NT2/D1 (cell line): ENCODE measurements around the gene CCDC78.
A peak's percentile ranks its signal among the peaks of the same experiment; 100 is the strongest.

Source experiments
- DNase-seq: peaks from one replicate; pipeline ENCODE4 v3.0.0-alpha.2; 2011; ENCODE audit warnings: low read depth, low spot score
- H3K27me3 ChIP-seq: 2 replicates; pipeline ENCODE4 v1.6.0; 2011; ENCODE audit warnings: mild to moderate bottlenecking; ENCODE audit not compliant: insufficient read length, insufficient read depth
- H3K36me3 ChIP-seq: 2 replicates; pipeline ENCODE4 v1.6.1; 2011; ENCODE audit warnings: mild to moderate bottlenecking, low read length, mixed read lengths; ENCODE audit not compliant: insufficient read depth, insufficient read length
- H3K4me1 ChIP-seq: 2 replicates; pipeline ENCODE4 v1.5.1; 2011; ENCODE audit not compliant: insufficient read depth, insufficient read length
- H3K4me3 ChIP-seq: 2 replicates; pipeline ENCODE4 v1.5.1; 2011; ENCODE audit warnings: low read depth; ENCODE audit not compliant: insufficient read length
- H3K9ac ChIP-seq: 2 replicates; pipeline ENCODE4 v1.6.0; 2011; ENCODE audit warnings: low read depth; ENCODE audit not compliant: insufficient read length
- H3K9me3 ChIP-seq: 2 replicates; pipeline ENCODE4 v1.5.1; 2011; ENCODE audit warnings: mild to moderate bottlenecking, low read length; ENCODE audit not compliant: insufficient read depth
- SUZ12 ChIP-seq: IDR thresholded peaks from 2 replicates; pipeline ENCODE4 v1.6.1; 2011; ENCODE audit not compliant: insufficient read length, insufficient read depth; ENCODE audit errors: extremely low read depth
- YY1 ChIP-seq: IDR thresholded peaks from 2 replicates; pipeline ENCODE4 v1.6.1; 2011; ENCODE audit not compliant: insufficient read length, insufficient read depth
- ZNF274 ChIP-seq: IDR thresholded peaks from 2 replicates; pipeline ENCODE4 v1.6.1; 2011; ENCODE audit warnings: mild to moderate bottlenecking, low read depth, low read length

The CCDC78 gene

GRCh38 chr16:683396-684070 is 42.7 kb downstream of the CCDC78 start:
- peak overlapping the region; percentile 95 for H3K4me3 ChIP-seq
- H3K9ac ChIP-seq, result peak overlapping the region; percentile 96
- no peaks in the 10 kb centered on the region for H3K9me3 ChIP-seq
- TF ChIP-seq ZNF274 (no peak), YY1 (no peak), SUZ12 (no peak)
- no peak for DNase-seq
- H3K27me3 ChIP-seq, result no peaks in the 10 kb centered on the region
- H3K36me3 ChIP-seq, result peaks cover 66% of the 10 kb centered on the region
- H3K4me1 ChIP-seq, result peaks cover 25% of the 10 kb centered on the region

- no peak for DNase-seq
- Histone ChIP-seq H3K9ac (peak overlapping the region; percentile 98), H3K4me1 (peaks cover 25% of the 10 kb centered on the region), H3K36me3 (peaks cover 58% of the 10 kb centered on the region), H3K9me3 (no peaks in the 10 kb centered on the region), H3K27me3 (no peaks in the 10 kb centered on the region), H3K4me3 (peak overlapping the region; percentile 95)
- no peak for TF ChIP-seq YY1
- TF ChIP-seq SUZ12, result no peak
- TF ChIP-seq ZNF274, result no peak
These were observed 43.5 kb downstream of the CCDC78 start for GRCh38 chr16:682493-683395.

GRCh38 chr16:681746-682427 is 44.4 kb downstream of the CCDC78 start:
- H3K27me3 ChIP-seq, result no peaks in the 10 kb centered on the region
- H3K9ac ChIP-seq, result peak overlapping the region; percentile 98
- peaks cover 27% of the 10 kb centered on the region for H3K4me1 ChIP-seq
- H3K4me3 ChIP-seq, result peak overlapping the region; percentile 93
- H3K9me3 ChIP-seq, result no peaks in the 10 kb centered on the region
- no peak for DNase-seq
- peaks cover 52% of the 10 kb centered on the region for H3K36me3 ChIP-seq
- TF ChIP-seq YY1, result no peak
- TF ChIP-seq ZNF274, result no peak
- no peak for TF ChIP-seq SUZ12

GRCh38 chr16:680967-681745 is 45.1 kb downstream of the CCDC78 start:
- peaks cover 23% of the 10 kb centered on the region for H3K4me1 ChIP-seq
- peaks cover 6% of the 10 kb centered on the region for H3K27me3 ChIP-seq
- H3K4me3 ChIP-seq, result peak overlapping the region; percentile 93
- peak overlapping the region; percentile 98 for H3K9ac ChIP-seq
- no peaks in the 10 kb centered on the region for H3K9me3 ChIP-seq
- TF ChIP-seq ZNF274 (no peak), YY1 (no peak), SUZ12 (no peak)
- H3K36me3 ChIP-seq, result peaks cover 44% of the 10 kb centered on the region
- no peak for DNase-seq

GRCh38 chr16:680625-680945 is 45.7 kb downstream of the CCDC78 start:
- Histone ChIP-seq H3K4me1 (peaks cover 27% of the 10 kb centered on the region), H3K4me3 (peak overlapping the region; percentile 93), H3K36me3 (peaks cover 38% of the 10 kb centered on the region), H3K9ac (peak overlapping the region; percentile 98), H3K9me3 (no peaks in the 10 kb centered on the region), H3K27me3 (peaks cover 11% of the 10 kb centered on the region)
- TF ChIP-seq SUZ12 (no peak), ZNF274 (no peak), YY1 (no peak)
- DNase-seq, result no peak

- H3K9ac ChIP-seq, result peak within 1 kb of the TSS; percentile 98
- DNase-seq, result peak; percentile 78
- peak within 1 kb of the TSS; percentile 93 for H3K4me3 ChIP-seq
- no peaks in the 10 kb centered on the region for H3K9me3 ChIP-seq
- H3K27me3 ChIP-seq, result peaks cover 11% of the 10 kb centered on the region
- peaks cover 33% of the 10 kb centered on the region for H3K36me3 ChIP-seq
- peaks cover 33% of the 10 kb centered on the region for H3K4me1 ChIP-seq
- TF ChIP-seq SUZ12, result no peak
- TF ChIP-seq ZNF274, result no peak
- no peak for TF ChIP-seq YY1
These were observed 46.2 kb downstream of the CCDC78 start, which contains the start of gene STUB1 for GRCh38 chr16:679814-680624. TSS of gene STUB1 (plus strand) at chr16:680410. CDS start at chr16:680526, 116 bp downstream.
